ENCODE data around the gene F2RL2.

Gene F2RL2

GRCh38 chr5:76625087-76625815, 2.0 kb upstream of the F2RL2 start:
- DNase-seq (ENCODE audit: low read depth): no peak
- H3K4me3 ChIP-seq (ENCODE audit: low read depth, low read length): no peak overlapping the region
- TF ChIP-seq CTCF (IDR thresholded peaks at IDR 0.05; ENCODE audit: insufficient read depth, low read depth, low read length, missing control alignments): no peak

GRCh38 chr5:76622076-76622475, 1.1 kb downstream of the F2RL2 start:
- no peak for TF ChIP-seq CTCF (IDR thresholded peaks at IDR 0.05; ENCODE audit: insufficient read depth, low read depth, low read length, missing control alignments)
- no peak overlapping the region for H3K4me3 ChIP-seq (ENCODE audit: low read depth, low read length)
- DNase-seq (ENCODE audit: low read depth): no peak

GRCh38 chr5:76620166-76620565, 3.0 kb downstream of the F2RL2 start:
- no peak overlapping the region for H3K4me3 ChIP-seq (ENCODE audit: low read depth, low read length)
- no peak for TF ChIP-seq CTCF (IDR thresholded peaks at IDR 0.05; ENCODE audit: insufficient read depth, low read depth, low read length, missing control alignments)
- DNase-seq (ENCODE audit: low read depth): no peak

GRCh38 chr5:76617675-76618074, 5.5 kb downstream of the F2RL2 start:
- no peak for DNase-seq (ENCODE audit: low read depth)
- no peak for TF ChIP-seq CTCF (IDR thresholded peaks at IDR 0.05; ENCODE audit: insufficient read depth, low read depth, low read length, missing control alignments)

GRCh38 chr5:76617229-76617628, 6.0 kb downstream of the F2RL2 start:
- DNase-seq (ENCODE audit: low read depth): no peak
- TF ChIP-seq CTCF (IDR thresholded peaks at IDR 0.05; ENCODE audit: insufficient read depth, low read depth, low read length, missing control alignments): no peak

More at GRCh38 chr5:76617675-76618074, 5.5 kb downstream of the F2RL2 start:
- H3K4me3 ChIP-seq (ENCODE audit: low read depth, low read length): no peak overlapping the region

DNA sequence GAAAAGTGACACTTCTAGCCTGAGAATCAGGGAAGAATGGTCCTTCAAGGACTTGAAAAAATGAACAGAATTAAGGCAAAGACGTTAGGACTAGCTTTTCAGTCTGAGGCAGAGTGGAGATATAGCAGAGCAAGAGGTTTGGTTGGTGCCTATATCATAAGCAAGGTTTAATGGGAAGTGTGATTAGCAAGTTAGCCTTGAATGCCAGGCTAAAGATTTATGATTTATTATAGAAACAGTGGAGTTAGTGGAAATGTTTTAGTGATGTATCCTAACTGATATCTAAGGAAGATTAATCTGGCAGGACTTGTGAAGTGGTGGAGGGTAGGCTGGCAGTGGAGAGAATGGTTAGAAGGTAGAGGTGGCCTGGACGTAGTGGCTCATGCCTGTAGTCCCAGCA, 7.0 kb downstream of the F2RL2 start:
- no peak overlapping the region for H3K4me3 ChIP-seq (ENCODE audit: low read depth, low read length)
- no peak for TF ChIP-seq CTCF (IDR thresholded peaks at IDR 0.05; ENCODE audit: insufficient read depth, low read depth, low read length, missing control alignments)
- no peak for DNase-seq (ENCODE audit: low read depth)

More at GRCh38 chr5:76617229-76617628, 6.0 kb downstream of the F2RL2 start:
- no peak overlapping the region for H3K4me3 ChIP-seq (ENCODE audit: low read depth, low read length)

DNA sequence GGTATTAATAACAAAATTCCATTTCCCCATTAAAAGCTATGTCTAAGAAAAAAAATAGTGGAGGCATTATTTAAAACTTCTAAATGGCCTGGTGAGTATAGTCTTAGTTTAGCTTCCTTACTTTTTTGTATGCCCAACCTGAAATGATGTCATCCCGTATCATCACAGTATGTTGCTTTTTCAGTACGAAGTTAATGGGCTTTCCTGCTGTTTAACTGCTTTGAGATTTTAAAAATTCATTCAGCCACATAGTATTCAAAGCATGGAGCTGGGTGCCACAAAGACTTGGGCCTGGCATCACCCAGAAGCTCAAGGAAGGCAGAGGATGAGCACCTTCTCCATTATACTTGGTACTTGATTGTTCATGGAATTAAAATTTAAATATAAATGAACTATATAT, 7.4 kb downstream of the F2RL2 start:
- H3K4me3 ChIP-seq (ENCODE audit: low read depth, low read length): no peak overlapping the region
- TF ChIP-seq CTCF (IDR thresholded peaks at IDR 0.05; ENCODE audit: insufficient read depth, low read depth, low read length, missing control alignments): no peak
- DNase-seq (ENCODE audit: low read depth): no peak

All from GM12865 (cell line).